ENCODE results near the gene CYBC1. TPM values are rescaled to one million over a fixed set of nuclear protein-coding genes. Genes with fewer than 3 reads are reported as not detected.

The CYBC1 gene
- total RNA-seq, 2 experiments from 2014 or later, result 470 to 679 TPM

DNA sequence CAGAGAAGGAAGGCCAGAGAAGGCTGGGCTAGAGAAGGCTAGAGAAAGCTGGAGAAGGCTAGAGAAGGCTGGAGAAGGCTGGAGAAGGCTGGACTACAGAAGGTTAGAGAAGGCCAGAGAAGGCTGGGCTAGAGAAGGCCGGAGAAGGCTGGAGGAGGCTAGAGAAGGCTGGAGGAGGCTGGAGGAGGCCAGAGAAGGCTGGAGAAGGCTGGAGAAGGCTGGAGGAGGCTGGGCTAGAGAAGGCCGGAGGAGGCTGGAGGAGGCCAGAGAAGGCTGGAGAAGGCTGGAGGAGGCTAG, 25.7 kb downstream of the CYBC1 start:
- TF ChIP-seq EZH2phosphoT487 (IDR thresholded peaks at IDR 0.05; ENCODE audit: borderline replicate concordance, low read depth, low read length) (no peak), CTCF (conservative IDR thresholded peaks at IDR 0.05; ENCODE audit: low read length) (no peak; the same call in none of the 2 replicates)
- Histone ChIP-seq H3K79me2 (ENCODE audit: insufficient read depth, low read depth, low read length) (peaks cover 5% of the 10 kb centered on the region; the same call in 1 of the 2 replicates), H4K20me1 (ENCODE audit: insufficient read depth, low read length) (no peaks in the 10 kb centered on the region), H3K4me3 (ENCODE audit: low read depth, low read length, poor library complexity, severe bottlenecking) (no peak overlapping the region), H3K4me2 (ENCODE audit: low read length) (no peak overlapping the region), H3K9me3 (ENCODE audit: low read length) (no peaks in the 10 kb centered on the region), H3K27ac (ENCODE audit: low read depth, low read length, poor library complexity, severe bottlenecking) (no peak overlapping the region), H3K36me3 (ENCODE audit: insufficient read depth, low read length) (peaks cover 18% of the 10 kb centered on the region), H3K9me2 (ENCODE audit: insufficient read depth, low read length) (no peaks in the 10 kb centered on the region), H2AFZ (ENCODE audit: low read length) (no peak overlapping the region), H3K4me1 (ENCODE audit: insufficient read depth, low read length, poor library complexity, severe bottlenecking) (peaks cover 8% of the 10 kb centered on the region)
- POLR2A ChIA-PET, result no interaction called here
- CTCF ChIA-PET (ENCODE audit: unreplicated experiment), result interaction anchor here (1.0 kb wide), 1 partner anchor 75 kb away, joined by 3 read pairs; no protein-coding TSS in a partner anchor
- no TSS peak for BruUV-seq (replicated peaks)
- DNase-seq (ENCODE audit: low spot score), result no peak
- intact Hi-C loops (cut with micrococcal nuclease; ENCODE audit: unreplicated experiment), result no loop called here

GRCh38 chr17:82424001-82424862, 26.3 kb downstream of the CYBC1 start:
- ChIA-PET POLR2A (no interaction called here), CTCF (ENCODE audit: unreplicated experiment) (interaction anchor here (1.0 kb wide), 1 partner anchor 74 kb away, joined by 3 read pairs; no protein-coding TSS in a partner anchor)
- TF ChIP-seq CTCF (conservative IDR thresholded peaks at IDR 0.05; ENCODE audit: low read length), result peak; percentile 100
- no peak for TF ChIP-seq EZH2phosphoT487 (IDR thresholded peaks at IDR 0.05; ENCODE audit: borderline replicate concordance, low read depth, low read length)
- Histone ChIP-seq H3K79me2 (ENCODE audit: insufficient read depth, low read depth, low read length) (peaks cover 11% of the 10 kb centered on the region; the same call in 1 of the 2 replicates), H3K4me1 (ENCODE audit: insufficient read depth, low read length, poor library complexity, severe bottlenecking) (peaks cover 14% of the 10 kb centered on the region), H3K27ac (ENCODE audit: low read depth, low read length, poor library complexity, severe bottlenecking) (no peak overlapping the region), H3K4me2 (ENCODE audit: low read length) (no peak overlapping the region), H3K9me2 (ENCODE audit: insufficient read depth, low read length) (no peaks in the 10 kb centered on the region), H4K20me1 (ENCODE audit: insufficient read depth, low read length) (no peaks in the 10 kb centered on the region), H3K9me3 (ENCODE audit: low read length) (no peaks in the 10 kb centered on the region), H3K4me3 (ENCODE audit: low read depth, low read length, poor library complexity, severe bottlenecking) (no peak overlapping the region), H3K36me3 (ENCODE audit: insufficient read depth, low read length) (peaks cover 19% of the 10 kb centered on the region), H2AFZ (ENCODE audit: low read length) (no peak overlapping the region)
- intact Hi-C loops (cut with micrococcal nuclease; ENCODE audit: unreplicated experiment), result no loop called here
- peak; percentile 81 for DNase-seq (ENCODE audit: low spot score)
- no TSS peak for BruUV-seq (replicated peaks)

DNA sequence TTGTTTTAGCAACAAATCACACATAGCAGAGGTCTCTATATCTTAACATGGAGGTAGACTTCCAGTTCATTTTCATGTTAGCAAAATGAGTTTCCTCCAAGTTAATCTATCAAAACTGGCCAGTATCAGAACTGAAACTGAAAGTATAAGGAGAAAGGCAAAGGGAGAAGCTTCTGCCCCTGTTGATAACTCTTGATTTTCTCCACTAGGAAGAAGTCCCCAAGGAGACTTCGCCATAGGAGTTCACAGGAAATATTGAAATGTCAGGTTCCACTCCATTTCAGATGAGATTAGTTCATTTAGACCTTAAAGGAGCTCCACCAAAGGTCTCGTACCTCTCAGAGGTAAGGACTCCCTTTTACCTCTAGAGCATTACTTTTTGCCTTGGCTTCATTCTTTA, 31.0 kb downstream of the CYBC1 start:
- H3K79me2 ChIP-seq (ENCODE audit: insufficient read depth, low read depth, low read length), result peaks cover 27% of the 10 kb centered on the region; the same call in 1 of the 2 replicates
- H3K9me2 ChIP-seq (ENCODE audit: insufficient read depth, low read length), result no peaks in the 10 kb centered on the region
- H3K36me3 ChIP-seq (ENCODE audit: insufficient read depth, low read length), result peaks cover 28% of the 10 kb centered on the region
- intact Hi-C loops (cut with micrococcal nuclease; ENCODE audit: unreplicated experiment), result loop anchor here (2.0 to 5.0 kb wide), 5 partner anchors 38 to 187 kb away; partner anchors contain the start of gene NARF
- H3K4me1 ChIP-seq (ENCODE audit: insufficient read depth, low read length, poor library complexity, severe bottlenecking), result peaks cover 20% of the 10 kb centered on the region
- BruUV-seq (replicated peaks), result no TSS peak
- peak overlapping the region; percentile 44 for H3K27ac ChIP-seq (ENCODE audit: low read depth, low read length, poor library complexity, severe bottlenecking)
- no peaks in the 10 kb centered on the region for H3K9me3 ChIP-seq (ENCODE audit: low read length)
- H3K4me3 ChIP-seq (ENCODE audit: low read depth, low read length, poor library complexity, severe bottlenecking), result peak overlapping the region; percentile 84
- peak overlapping the region; percentile 75 for H3K4me2 ChIP-seq (ENCODE audit: low read length)
- H4K20me1 ChIP-seq (ENCODE audit: insufficient read depth, low read length), result 0 out of 2 replicates have a peak, but pooled peaks cover 3% of the 10 kb centered on the region
- TF ChIP-seq CTCF (conservative IDR thresholded peaks at IDR 0.05; ENCODE audit: low read length) (no peak), EZH2phosphoT487 (IDR thresholded peaks at IDR 0.05; ENCODE audit: borderline replicate concordance, low read depth, low read length) (no peak)
- peak overlapping the region; percentile 5; the same call in 1 of the 2 replicates for H2AFZ ChIP-seq (ENCODE audit: low read length)
- ChIA-PET CTCF (ENCODE audit: unreplicated experiment) (no interaction called here), POLR2A (interaction anchor here (0.7 to 3.0 kb wide), 9 partner anchors 17 to 127 kb away, joined by 3 to 20 read pairs (median 3); no protein-coding TSS in a partner anchor)
- DNase-seq (ENCODE audit: low spot score), result peak; percentile 51
